Esophagus squamous epithelium (tissue), 4 donors: Measurements from ENCODE around the gene DHX30.

Experiments
- POLR2A ChIP-seq, 4 donors: fragments of 450-650 bp; IDR thresholded peaks; one replicate each; pipeline ENCODE4 v1.6.1; 2017; ENCODE audit warnings: antibody characterized with exemption in 4 of 4, mild to moderate bottlenecking in 4 of 4, moderate library complexity in 3 of 4
- TF ChIP-seq, protein P1 (sequence below), 6 experiments: fragments of 450-650 bp in 4 of 6; fragments of 200-600 bp in 2 of 6; sonication (generic) in 2 of 6; IDR thresholded peaks; one replicate each; pipeline ENCODE4 v1.5.1; 2016 to 2019; ENCODE audit warnings: antibody characterized with exemption in 6 of 6, mild to moderate bottlenecking in 4 of 6, moderate library complexity in 4 of 6

DNA sequence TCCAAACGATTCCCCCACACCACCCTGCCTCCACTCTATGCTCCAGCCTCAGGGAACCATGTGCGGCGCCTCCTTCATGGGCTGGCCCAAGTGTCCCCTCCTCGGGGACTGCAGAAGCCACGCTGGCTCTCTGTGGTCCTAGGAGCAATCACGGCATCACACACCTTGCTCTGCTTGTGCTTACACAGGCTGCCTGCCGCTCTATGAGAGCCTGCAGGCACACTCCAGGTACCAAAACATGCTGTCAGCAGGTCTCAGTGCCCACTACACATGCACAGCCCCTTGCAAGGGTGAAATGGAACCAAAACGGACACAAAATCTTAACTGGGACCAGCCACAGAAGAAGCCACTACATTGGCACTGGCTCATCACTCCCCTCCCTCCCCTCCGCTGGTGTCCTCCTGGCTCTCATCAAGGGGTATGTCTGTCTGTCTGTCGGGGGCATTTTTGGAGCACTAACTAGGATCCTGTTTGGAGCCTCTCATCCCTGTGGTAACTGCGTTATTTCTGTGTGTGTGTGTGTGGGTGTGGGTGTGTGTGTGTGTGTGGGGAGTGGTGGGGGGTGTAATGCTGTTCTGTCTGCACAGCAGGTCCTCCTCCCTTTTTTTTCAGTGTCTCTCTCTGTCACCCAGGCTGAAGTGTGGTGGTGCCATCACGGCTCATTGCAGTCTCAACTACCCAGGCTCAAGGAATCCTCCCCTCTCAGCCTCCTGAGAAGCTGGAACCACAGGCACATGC, 60.6 kb downstream of the DHX30 start:
- TF ChIP-seq, protein P1, sequence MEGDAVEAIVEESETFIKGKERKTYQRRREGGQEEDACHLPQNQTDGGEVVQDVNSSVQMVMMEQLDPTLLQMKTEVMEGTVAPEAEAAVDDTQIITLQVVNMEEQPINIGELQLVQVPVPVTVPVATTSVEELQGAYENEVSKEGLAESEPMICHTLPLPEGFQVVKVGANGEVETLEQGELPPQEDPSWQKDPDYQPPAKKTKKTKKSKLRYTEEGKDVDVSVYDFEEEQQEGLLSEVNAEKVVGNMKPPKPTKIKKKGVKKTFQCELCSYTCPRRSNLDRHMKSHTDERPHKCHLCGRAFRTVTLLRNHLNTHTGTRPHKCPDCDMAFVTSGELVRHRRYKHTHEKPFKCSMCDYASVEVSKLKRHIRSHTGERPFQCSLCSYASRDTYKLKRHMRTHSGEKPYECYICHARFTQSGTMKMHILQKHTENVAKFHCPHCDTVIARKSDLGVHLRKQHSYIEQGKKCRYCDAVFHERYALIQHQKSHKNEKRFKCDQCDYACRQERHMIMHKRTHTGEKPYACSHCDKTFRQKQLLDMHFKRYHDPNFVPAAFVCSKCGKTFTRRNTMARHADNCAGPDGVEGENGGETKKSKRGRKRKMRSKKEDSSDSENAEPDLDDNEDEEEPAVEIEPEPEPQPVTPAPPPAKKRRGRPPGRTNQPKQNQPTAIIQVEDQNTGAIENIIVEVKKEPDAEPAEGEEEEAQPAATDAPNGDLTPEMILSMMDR (IDR thresholded peaks at IDR 0.05) = no peak
- no peak for TF ChIP-seq POLR2A (IDR thresholded peaks at IDR 0.05)
